Stimulated activated effector memory CD8-positive, alpha-beta T cell treated with anti-CD3 and anti-CD28 coated beads, Interleukin-12 subunit alpha, Interleukin-12 subunit beta, amount 100 ng/mL, for 72 hours (primary cell): ENCODE results near the gene PDGFD.

ENCODE experiments used
- ATAC-seq: fragments of 150-1000 bp; cut with Tn5 transposase; 2 replicates; pipeline ENCODE4 v1.10.0; 2021
- DNase-seq, 2 donors: peaks; one replicate each; pipeline ENCODE4 v3.0.0; 2021 to 2022; ENCODE audit warnings: low spot score in 2 of 2
- H3K27ac Mint-ChIP-seq: one replicate; pipeline ENCODE4 v1.8.0; 2022; ENCODE audit warnings: mild to moderate bottlenecking, mixed read lengths
- H3K36me3 Mint-ChIP-seq: one replicate; pipeline ENCODE4 v1.8.0; 2022; ENCODE audit warnings: mild to moderate bottlenecking, mixed read lengths
- H3K4me1 Mint-ChIP-seq: one replicate; pipeline ENCODE4 v1.8.0; 2022; ENCODE audit warnings: mixed read lengths
- H3K4me3 Mint-ChIP-seq: one replicate; pipeline ENCODE4 v1.8.0; 2022; ENCODE audit warnings: mild to moderate bottlenecking, mixed read lengths
- H3K9me3 Mint-ChIP-seq: one replicate; pipeline ENCODE4 v1.8.0; 2022; ENCODE audit warnings: mixed read lengths

PDGFD gene

GRCh38 chr11:104122011-104122635 lies 41.8 kb downstream of the PDGFD start:
- no peaks in the 10 kb centered on the region for H3K36me3 Mint-ChIP-seq
- ATAC-seq, result no peak
- no peaks in the 10 kb centered on the region for H3K9me3 Mint-ChIP-seq
- H3K27ac Mint-ChIP-seq, result no peak overlapping the region
- no peak for DNase-seq
- H3K4me3 Mint-ChIP-seq, result no peak overlapping the region
- no peaks in the 10 kb centered on the region for H3K4me1 Mint-ChIP-seq

- no peak overlapping the region for H3K4me3 Mint-ChIP-seq
- H3K9me3 Mint-ChIP-seq, result peaks cover 4% of the 10 kb centered on the region
- no peaks in the 10 kb centered on the region for H3K36me3 Mint-ChIP-seq
- no peaks in the 10 kb centered on the region for H3K4me1 Mint-ChIP-seq
- no peak for DNase-seq
- no peak overlapping the region for H3K27ac Mint-ChIP-seq
- ATAC-seq, result no peak
Measured at GRCh38 chr11:104120493-104121137, 43.3 kb downstream of the PDGFD start.

GRCh38 chr11:104118105-104118744 lies 45.7 kb downstream of the PDGFD start:
- H3K27ac Mint-ChIP-seq, result no peak overlapping the region
- ATAC-seq, result no peak
- H3K9me3 Mint-ChIP-seq, result peaks cover 8% of the 10 kb centered on the region
- H3K4me1 Mint-ChIP-seq, result no peaks in the 10 kb centered on the region
- DNase-seq, result no peak
- H3K36me3 Mint-ChIP-seq, result no peaks in the 10 kb centered on the region
- no peak overlapping the region for H3K4me3 Mint-ChIP-seq

- no peak overlapping the region for H3K4me3 Mint-ChIP-seq
- H3K9me3 Mint-ChIP-seq, result peaks cover 8% of the 10 kb centered on the region
- no peak overlapping the region for H3K27ac Mint-ChIP-seq
- no peaks in the 10 kb centered on the region for H3K4me1 Mint-ChIP-seq
- H3K36me3 Mint-ChIP-seq, result no peaks in the 10 kb centered on the region
- DNase-seq (no peak), ATAC-seq (no peak)
Measured at GRCh38 chr11:104113541-104113940, 50.4 kb downstream of the PDGFD start.

GRCh38 chr11:104106136-104106754 lies 57.7 kb downstream of the PDGFD start:
- Mint-ChIP-seq H3K36me3 (no peaks in the 10 kb centered on the region), H3K4me1 (no peaks in the 10 kb centered on the region), H3K27ac (no peak overlapping the region), H3K9me3 (no peaks in the 10 kb centered on the region), H3K4me3 (no peak overlapping the region)
- ATAC-seq, result no peak
- no peak for DNase-seq

- H3K4me3 Mint-ChIP-seq, result no peak overlapping the region
- H3K27ac Mint-ChIP-seq, result no peak overlapping the region
- no peaks in the 10 kb centered on the region for H3K4me1 Mint-ChIP-seq
- H3K36me3 Mint-ChIP-seq, result no peaks in the 10 kb centered on the region
- DNase-seq, result no peak
- ATAC-seq, result no peak
- no peaks in the 10 kb centered on the region for H3K9me3 Mint-ChIP-seq
Measured at GRCh38 chr11:104105155-104105554, 58.8 kb downstream of the PDGFD start.

- Mint-ChIP-seq H3K4me1 (no peaks in the 10 kb centered on the region), H3K27ac (no peak overlapping the region), H3K36me3 (no peaks in the 10 kb centered on the region), H3K4me3 (no peak overlapping the region), H3K9me3 (no peaks in the 10 kb centered on the region)
- no peak for ATAC-seq
- DNase-seq, result no peak
Measured at GRCh38 chr11:104104664-104105063, 59.3 kb downstream of the PDGFD start.

GRCh38 chr11:104104201-104104600 lies 59.7 kb downstream of the PDGFD start:
- H3K9me3 Mint-ChIP-seq, result no peaks in the 10 kb centered on the region

GRCh38 chr11:104098555-104098954 lies 65.4 kb downstream of the PDGFD start:
- Mint-ChIP-seq H3K9me3 (no peaks in the 10 kb centered on the region), H3K4me3 (no peak overlapping the region), H3K36me3 (no peaks in the 10 kb centered on the region), H3K27ac (no peak overlapping the region), H3K4me1 (no peaks in the 10 kb centered on the region)
- no peak for ATAC-seq
- no peak for DNase-seq

More at GRCh38 chr11:104104201-104104600, 59.7 kb downstream of the PDGFD start:
- DNase-seq, result no peak
- H3K36me3 Mint-ChIP-seq, result no peaks in the 10 kb centered on the region
- H3K4me3 Mint-ChIP-seq, result no peak overlapping the region
- H3K27ac Mint-ChIP-seq, result no peak overlapping the region
- no peaks in the 10 kb centered on the region for H3K4me1 Mint-ChIP-seq
- ATAC-seq, result no peak

- H3K27ac Mint-ChIP-seq, result no peak overlapping the region
- H3K9me3 Mint-ChIP-seq, result no peaks in the 10 kb centered on the region
- no peaks in the 10 kb centered on the region for H3K36me3 Mint-ChIP-seq
- H3K4me1 Mint-ChIP-seq, result no peaks in the 10 kb centered on the region
- DNase-seq (no peak), ATAC-seq (no peak)
- H3K4me3 Mint-ChIP-seq, result no peak overlapping the region
Measured at GRCh38 chr11:104098132-104098531, 65.8 kb downstream of the PDGFD start.

GRCh38 chr11:104096900-104097299 lies 67.0 kb downstream of the PDGFD start:
- Mint-ChIP-seq H3K9me3 (no peaks in the 10 kb centered on the region), H3K27ac (no peak overlapping the region), H3K36me3 (no peaks in the 10 kb centered on the region), H3K4me1 (no peaks in the 10 kb centered on the region), H3K4me3 (no peak overlapping the region)
- no peak for DNase-seq
- ATAC-seq, result no peak

- no peak for DNase-seq
- no peaks in the 10 kb centered on the region for H3K9me3 Mint-ChIP-seq
- no peak overlapping the region for H3K27ac Mint-ChIP-seq
- H3K4me3 Mint-ChIP-seq, result no peak overlapping the region
- H3K4me1 Mint-ChIP-seq, result no peaks in the 10 kb centered on the region
- no peak for ATAC-seq
- H3K36me3 Mint-ChIP-seq, result no peaks in the 10 kb centered on the region
Measured at GRCh38 chr11:104095791-104096190, 68.2 kb downstream of the PDGFD start.

GRCh38 chr11:104094576-104094975 lies 69.4 kb downstream of the PDGFD start:
- no peak overlapping the region for H3K4me3 Mint-ChIP-seq
- H3K4me1 Mint-ChIP-seq, result no peaks in the 10 kb centered on the region
- H3K36me3 Mint-ChIP-seq, result no peaks in the 10 kb centered on the region
- H3K27ac Mint-ChIP-seq, result no peak overlapping the region
- no peak for DNase-seq
- no peaks in the 10 kb centered on the region for H3K9me3 Mint-ChIP-seq
- ATAC-seq, result no peak

GRCh38 chr11:104093426-104094280 lies 70.3 kb downstream of the PDGFD start:
- no peaks in the 10 kb centered on the region for H3K36me3 Mint-ChIP-seq

GRCh38 chr11:104092744-104093143 lies 71.2 kb downstream of the PDGFD start:
- no peaks in the 10 kb centered on the region for H3K36me3 Mint-ChIP-seq
- DNase-seq (no peak), ATAC-seq (no peak)
- H3K27ac Mint-ChIP-seq, result no peak overlapping the region
- no peak overlapping the region for H3K4me3 Mint-ChIP-seq
- H3K9me3 Mint-ChIP-seq, result no peaks in the 10 kb centered on the region
- no peaks in the 10 kb centered on the region for H3K4me1 Mint-ChIP-seq

More at GRCh38 chr11:104093426-104094280, 70.3 kb downstream of the PDGFD start:
- H3K4me1 Mint-ChIP-seq, result no peaks in the 10 kb centered on the region
- no peak overlapping the region for H3K27ac Mint-ChIP-seq
- no peak overlapping the region for H3K4me3 Mint-ChIP-seq
- DNase-seq, result no peak
- ATAC-seq, result no peak
- H3K9me3 Mint-ChIP-seq, result no peaks in the 10 kb centered on the region
